CD4-positive, alpha-beta T cell (primary cell): ENCODE data around the gene SNED1. TPM values are rescaled to one million over a fixed set of nuclear protein-coding genes. Genes with fewer than 3 reads are reported as not detected.

Experiments
- ATAC-seq: fragments of 200-7000 bp; cut with Tn5 transposase; one replicate; pipeline ENCODE4 v1.10.0; 2022; ENCODE audit warnings: mild to moderate bottlenecking; ENCODE audit not compliant: poor library complexity
- CTCF ChIA-PET: fragments of 350-600 bp; sonication (Branson Sonifier 250); formaldehyde crosslinking; loops from one replicate; lab custom pipeline; 2021; ENCODE audit warnings: antibody characterized with exemption, inconsistent platforms; lab: Charles Lee
- POLR2A ChIA-PET: fragments of 350-600 bp; sonication (Branson Sonifier 250); formaldehyde crosslinking; loops from one replicate; lab custom pipeline; 2021; ENCODE audit warnings: antibody characterized with exemption, inconsistent platforms; lab: Charles Lee
- DNase-seq, 14 experiments: peaks; one replicate each; pipeline ENCODE4 v3.0.0-alpha.2; 2013 to 2020; ENCODE audit warnings: mixed read lengths in 2 of 14
- H3K27ac ChIP-seq, 2 donors: one replicate each; pipeline versions ENCODE4 v1.5.1 to v1.7.0; 2013; ENCODE audit warnings: low read length in 2 of 2, low read depth in 1 of 2, mild to moderate bottlenecking in 1 of 2
- H3K27me3 ChIP-seq, 2 experiments: 1 replicate in 1 of 2; 2 replicates in 1 of 2; pipeline versions ENCODE4 v1.6.1 to v1.7.0; 2013; ENCODE audit warnings: low read length in 2 of 2, control low read depth in 1 of 2, mild to moderate bottlenecking in 1 of 2, moderate library complexity in 1 of 2; ENCODE audit not compliant: insufficient read depth in 2 of 2, control insufficient read depth in 1 of 2
- H3K36me3 ChIP-seq: one replicate; pipeline ENCODE4 v1.6.1; 2013; ENCODE audit warnings: low read length, control low read depth; ENCODE audit not compliant: insufficient read depth
- H3K4me1 ChIP-seq: one replicate; pipeline ENCODE4 v1.6.1; 2013; ENCODE audit warnings: low read length, control low read depth; ENCODE audit not compliant: insufficient read depth
- H3K4me3 ChIP-seq: one replicate; pipeline ENCODE4 v1.5.1; 2013; ENCODE audit warnings: mild to moderate bottlenecking, low read length, moderate library complexity
- H3K9me3 ChIP-seq, 2 experiments: 1 replicate in 1 of 2; 2 replicates in 1 of 2; pipeline versions ENCODE4 v1.6.1 to v1.7.0; 2013; ENCODE audit warnings: low read length in 2 of 2, mild to moderate bottlenecking in 2 of 2, control low read depth in 1 of 2, moderate library complexity in 1 of 2; ENCODE audit not compliant: control insufficient read depth in 1 of 2, insufficient read depth in 1 of 2
- H3K27ac Mint-ChIP-seq: one replicate; pipeline ENCODE4 v1.8.0; 2020; ENCODE audit warnings: mixed read lengths
- H3K27me3 Mint-ChIP-seq: one replicate; pipeline ENCODE4 v1.8.0; 2021; ENCODE audit warnings: mixed read lengths
- H3K36me3 Mint-ChIP-seq: one replicate; pipeline ENCODE4 v1.8.0; 2021; ENCODE audit warnings: low read depth, mixed read lengths
- H3K4me1 Mint-ChIP-seq: one replicate; pipeline ENCODE4 v1.8.0; 2021; ENCODE audit warnings: low read depth, mixed read lengths
- H3K4me3 Mint-ChIP-seq: one replicate; pipeline ENCODE4 v1.8.0; 2020; ENCODE audit warnings: mild to moderate bottlenecking, mixed read lengths
- H3K9me3 Mint-ChIP-seq: one replicate; pipeline ENCODE4 v1.8.0; 2020; ENCODE audit warnings: mixed read lengths
- CTCF ChIP-seq: fragments of 200-600 bp; IDR thresholded peaks from one replicate; pipeline ENCODE4 v1.8.0; 2022; ENCODE audit warnings: antibody characterized with exemption, mild to moderate bottlenecking
- intact Hi-C, 2 experiments: fragments of 100-400 bp; cut with DNase I in 1 of 2; cut with micrococcal nuclease in 1 of 2; formaldehyde crosslinking; loops; one replicate each; pipeline versions ENCODE4 v1.15.1 to v1.9.0; 2023 to 2025; cut with DNase I, micrococcal nuclease
- total RNA-seq, 174 experiments: library from RNA in 2 of 174; stranded (reverse) in 2 of 174; gene quantifications; one replicate each; pipeline ENCODE4 v1.2.3 and lab custom pipeline; 2021 to 2026

The SNED1 gene
- total RNA-seq, 2 experiments from 2014 or later = 42.0 to 42.7 TPM

- Mint-ChIP-seq H3K9me3 (no peaks in the 10 kb centered on the region), H3K27ac (no peak overlapping the region), H3K4me1 (no peaks in the 10 kb centered on the region), H3K4me3 (no peak overlapping the region), H3K27me3 (no peaks in the 10 kb centered on the region), H3K36me3 (peaks cover 53% of the 10 kb centered on the region)
- intact Hi-C loops = no loop called here
- Histone ChIP-seq H3K4me1 (no peaks in the 10 kb centered on the region), H3K4me3 (no peak overlapping the region), H3K27me3 (no peaks in the 10 kb centered on the region), H3K9me3 (no peaks in the 10 kb centered on the region), H3K36me3 (peaks cover 60% of the 10 kb centered on the region), H3K27ac (no peak overlapping the region)
- POLR2A ChIA-PET = no interaction called here
- ATAC-seq (no peak), DNase-seq (no peak)
- TF ChIP-seq CTCF = no peak
- CTCF ChIA-PET = no interaction called here
These were observed 142.0 kb downstream of the SNED1 start for GRCh38 chr2:241140445-241140840.

GRCh38 chr2:241141214-241141770 is 142.9 kb downstream of the SNED1 start:
- Histone ChIP-seq H3K27me3 (no peaks in the 10 kb centered on the region), H3K36me3 (peaks cover 51% of the 10 kb centered on the region), H3K27ac (no peak overlapping the region), H3K4me1 (no peaks in the 10 kb centered on the region), H3K4me3 (no peak overlapping the region), H3K9me3 (no peaks in the 10 kb centered on the region)
- ATAC-seq (no peak), DNase-seq (no peak)
- Mint-ChIP-seq H3K4me1 (no peaks in the 10 kb centered on the region), H3K27me3 (no peaks in the 10 kb centered on the region), H3K4me3 (no peak overlapping the region), H3K9me3 (no peaks in the 10 kb centered on the region), H3K36me3 (peaks cover 44% of the 10 kb centered on the region), H3K27ac (no peak overlapping the region)
- no peak for TF ChIP-seq CTCF
- intact Hi-C loops = no loop called here
- POLR2A ChIA-PET = no interaction called here
- CTCF ChIA-PET = no interaction called here

GRCh38 chr2:241142063-241142462 is 143.6 kb downstream of the SNED1 start:
- H3K4me3 ChIP-seq = no peak overlapping the region
- Mint-ChIP-seq H3K9me3 (no peaks in the 10 kb centered on the region), H3K27me3 (no peaks in the 10 kb centered on the region), H3K4me1 (no peaks in the 10 kb centered on the region), H3K27ac (no peak overlapping the region), H3K4me3 (no peak overlapping the region), H3K36me3 (peaks cover 38% of the 10 kb centered on the region)
- H3K27me3 ChIP-seq = no peaks in the 10 kb centered on the region
- CTCF ChIA-PET = no interaction called here
- no peaks in the 10 kb centered on the region for H3K4me1 ChIP-seq
- ATAC-seq (no peak), DNase-seq (peak in 1 of 14 experiments; percentile 2)
- peaks cover 44% of the 10 kb centered on the region for H3K36me3 ChIP-seq
- intact Hi-C loops = no loop called here
- POLR2A ChIA-PET = no interaction called here
- no peaks in the 10 kb centered on the region for H3K9me3 ChIP-seq
- no peak overlapping the region for H3K27ac ChIP-seq
- TF ChIP-seq CTCF = no peak
